HepG2 (cell line): ENCODE data around the gene SLC2A2. TPM values are rescaled to one million over a fixed set of nuclear protein-coding genes. Genes with fewer than 3 reads are reported as not detected.

ENCODE experiments used
- CENPX ChIP-seq: sonication (generic); formaldehyde crosslinking; IDR thresholded peaks from 2 replicates; pipeline ENCODE4 v1.9.0; 2021; ENCODE audit warnings: mild to moderate bottlenecking, missing genetic modification reagents, moderate library complexity
- ELF4 ChIP-seq: sonication (generic); formaldehyde crosslinking; IDR thresholded peaks from 2 replicates; pipeline ENCODE4 v1.5.0; 2020; ENCODE audit warnings: missing genetic modification reagents, mild to moderate bottlenecking, moderate library complexity, borderline replicate concordance
- HOXA9 ChIP-seq: sonication (generic); formaldehyde crosslinking; IDR thresholded peaks from 2 replicates; pipeline ENCODE4 v1.8.1; 2022; ENCODE audit warnings: missing genetic modification reagents, mild to moderate bottlenecking, moderate library complexity, borderline replicate concordance
- MXI1 ChIP-seq: IDR thresholded peaks from 3 replicates; pipeline ENCODE4 v1.6.1; 2012; ENCODE audit warnings: low read depth, low read length, inconsistent platforms, borderline replicate concordance
- NFIC ChIP-seq: IDR thresholded peaks from 2 replicates; pipeline ENCODE4 v1.6.1; 2012; ENCODE audit warnings: mild to moderate bottlenecking, low read length, inconsistent platforms
- PHF8 ChIP-seq: sonication (generic); formaldehyde crosslinking; IDR thresholded peaks from 2 replicates; pipeline ENCODE4 v1.5.0; 2020; ENCODE audit warnings: missing genetic modification reagents
- PLRG1 ChIP-seq: fragments of 450-650 bp; conservative IDR thresholded peaks from 2 replicates; pipeline ENCODE4 v1.6.1; 2016
- PRDM15 ChIP-seq: sonication (generic); formaldehyde crosslinking; IDR thresholded peaks from 2 replicates; pipeline ENCODE4 v1.4.0; 2020; ENCODE audit warnings: missing genetic modification reagents
- RFXAP ChIP-seq: sonication (generic); formaldehyde crosslinking; IDR thresholded peaks from 2 replicates; pipeline ENCODE4 v1.4.0; 2020; ENCODE audit warnings: missing genetic modification reagents, borderline replicate concordance
- ZBTB1 ChIP-seq: sonication (generic); formaldehyde crosslinking; IDR thresholded peaks from 2 replicates; pipeline ENCODE4 v1.4.0; 2020; ENCODE audit warnings: missing genetic modification reagents, borderline replicate concordance
- ZBTB39 ChIP-seq: sonication (generic); formaldehyde crosslinking; IDR thresholded peaks from 2 replicates; pipeline ENCODE4 v1.5.0; 2020; ENCODE audit warnings: missing genetic modification reagents
- ZFP1 ChIP-seq: IDR thresholded peaks from 2 replicates; pipeline ENCODE4 v1.6.1; 2016
- ZNF335 ChIP-seq: sonication (generic); formaldehyde crosslinking; IDR thresholded peaks from 2 replicates; pipeline ENCODE4 v1.4.0; 2020; ENCODE audit warnings: missing genetic modification reagents
- ZNF550 ChIP-seq: sonication (generic); formaldehyde crosslinking; IDR thresholded peaks from 2 replicates; pipeline ENCODE4 v1.4.0; 2020; ENCODE audit warnings: mild to moderate bottlenecking, missing genetic modification reagents, borderline replicate concordance
- ZNF574 ChIP-seq: sonication (generic); formaldehyde crosslinking; IDR thresholded peaks from 2 replicates; pipeline ENCODE4 v1.4.0; 2020; ENCODE audit warnings: missing genetic modification reagents
- ZNF629 ChIP-seq: sonication (generic); formaldehyde crosslinking; conservative IDR thresholded peaks from 2 replicates; pipeline ENCODE4 v1.5.0; 2020; ENCODE audit warnings: missing genetic modification reagents
- ZNF766 ChIP-seq: sonication (generic); formaldehyde crosslinking; IDR thresholded peaks from 2 replicates; pipeline ENCODE4 v1.5.0; 2020; ENCODE audit warnings: missing genetic modification reagents, borderline replicate concordance
- polyA plus RNA-seq, 8 experiments: library from polyadenylated mRNA; depleted of rRNA in 3 of 8; stranded (reverse) in 7 of 8; unstranded in 1 of 8; fragments of >200 nt; fragmentation: Illumina TruSeq in 4 of 8; extraction: Trizol in 4 of 8; gene quantifications; 2 replicates each; pipeline versions ENCODE4 v1.2.1 to v1.2.3, GENCODE V29; 2011 to 2016; ENCODE audit warnings: low read depth in 4 of 8, missing spikeins in 1 of 8, mixed read lengths in 1 of 8; ENCODE audit not compliant: insufficient read depth in 1 of 8
- total RNA-seq, 5 experiments: library from RNA; depleted of rRNA; stranded (reverse); fragments of >200 nt; fragmentation: Illumina TruSeq; extraction: Trizol; gene quantifications; 2 replicates each; pipeline ENCODE4 v1.2.3, GENCODE V29; 2016; ENCODE audit warnings: low read depth in 1 of 5
- TF ChIP-seq, protein P1 (sequence below): sonication (generic); formaldehyde crosslinking; IDR thresholded peaks from 2 replicates; pipeline ENCODE4 v1.5.0; 2020; ENCODE audit warnings: missing genetic modification reagents, mild to moderate bottlenecking, borderline replicate concordance

SLC2A2 gene
- total and polyA plus RNA-seq, 2 of the 13 experiments (the other 11 are each of a cell fraction or from before 2014, with no cell fraction given) = 19.5 to 23.2 TPM

DNA sequence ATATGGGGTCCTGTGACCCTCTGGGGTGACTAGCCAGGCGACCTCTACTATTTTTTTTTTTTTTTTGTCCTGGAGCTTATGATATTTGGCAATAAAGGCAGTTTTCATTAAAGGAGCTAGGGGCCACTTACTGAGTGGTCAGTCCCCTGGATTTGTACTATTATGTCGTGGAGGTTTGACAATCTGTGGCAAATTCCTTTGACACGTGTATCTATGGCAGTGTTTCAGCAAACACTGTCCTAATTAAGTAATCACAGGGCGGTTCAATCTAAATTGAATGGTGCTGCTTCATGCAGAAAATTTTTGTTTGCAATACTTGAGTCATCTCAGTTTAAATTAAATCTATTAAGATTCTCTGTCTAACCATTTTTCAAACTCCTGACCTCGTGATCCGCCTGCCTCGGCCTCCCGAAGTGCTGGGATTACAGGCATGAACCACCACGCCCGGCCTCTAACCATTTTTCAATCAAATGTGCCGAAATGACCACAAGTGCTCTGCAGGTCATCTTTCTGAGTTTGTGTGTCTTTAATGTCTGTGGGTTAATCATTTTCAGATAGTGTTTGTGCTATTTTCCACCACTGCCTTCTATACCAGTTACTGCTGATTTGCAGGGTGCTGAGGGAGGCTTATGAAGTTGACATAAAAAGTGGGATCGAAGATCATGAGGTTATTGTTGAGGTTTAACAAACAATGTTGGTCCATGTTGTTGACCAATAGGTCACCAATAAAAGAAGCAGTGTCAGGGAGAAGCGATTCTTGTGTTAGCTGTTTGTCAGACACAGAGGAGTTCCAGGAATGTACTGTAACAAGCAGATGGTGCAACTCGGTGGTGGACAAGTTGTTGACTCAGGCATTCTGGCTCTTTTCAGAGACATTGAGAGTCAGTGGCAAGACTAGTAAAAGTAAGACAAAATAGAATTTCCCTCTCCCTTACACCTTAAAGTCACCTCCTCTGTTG lies 18.6 kb upstream of the SLC2A2 start (continued):
- TF ChIP-seq MXI1 = 0 out of 3 replicates have a peak, but pooled peaks have one; percentile 49
- TF ChIP-seq, protein P1, sequence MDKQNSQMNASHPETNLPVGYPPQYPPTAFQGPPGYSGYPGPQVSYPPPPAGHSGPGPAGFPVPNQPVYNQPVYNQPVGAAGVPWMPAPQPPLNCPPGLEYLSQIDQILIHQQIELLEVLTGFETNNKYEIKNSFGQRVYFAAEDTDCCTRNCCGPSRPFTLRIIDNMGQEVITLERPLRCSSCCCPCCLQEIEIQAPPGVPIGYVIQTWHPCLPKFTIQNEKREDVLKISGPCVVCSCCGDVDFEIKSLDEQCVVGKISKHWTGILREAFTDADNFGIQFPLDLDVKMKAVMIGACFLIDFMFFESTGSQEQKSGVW = no peak
- peak; percentile 62; the same call in 1 of the 2 replicates for TF ChIP-seq RFXAP (CRISPR knock-in tag)
- no peak for TF ChIP-seq ZBTB1
- no peak for TF ChIP-seq PRDM15
- TF ChIP-seq ZNF550 (CRISPR knock-in tag) = no peak
- peak; percentile 86 for TF ChIP-seq ZNF574 (CRISPR knock-in tag)
- peak; percentile 60; the same call in 1 of the 2 replicates for TF ChIP-seq ZFP1 (CRISPR knock-in tag)
- peak; percentile 42; the same call in 1 of the 2 replicates for TF ChIP-seq HOXA9 (CRISPR knock-in tag)
- TF ChIP-seq PLRG1 = no peak
- peak; percentile 40; the same call in 1 of the 2 replicates for TF ChIP-seq PHF8 (CRISPR knock-in tag)
- TF ChIP-seq NFIC = peak; percentile 99
- TF ChIP-seq ZNF335 = no peak; the same call in none of the 2 replicates
- peak; percentile 67; the same call in 1 of the 2 replicates for TF ChIP-seq ZNF766 (CRISPR knock-in tag)
- no peak for TF ChIP-seq CENPX (CRISPR knock-in tag)
- TF ChIP-seq ELF4 = no peak
- TF ChIP-seq ZBTB39 (CRISPR knock-in tag) = 0 out of 2 replicates have a peak, but pooled peaks have one; percentile 84
- no peak; the same call in 1 of the 2 replicates for TF ChIP-seq ZNF629
